ENCODE data around the gene BAHCC1. TPM values are rescaled to one million over a fixed set of nuclear protein-coding genes. Genes with fewer than 3 reads are reported as not detected.

The BAHCC1 gene
- polyA plus RNA-seq, 1 experiment: 3.1 TPM

DNA sequence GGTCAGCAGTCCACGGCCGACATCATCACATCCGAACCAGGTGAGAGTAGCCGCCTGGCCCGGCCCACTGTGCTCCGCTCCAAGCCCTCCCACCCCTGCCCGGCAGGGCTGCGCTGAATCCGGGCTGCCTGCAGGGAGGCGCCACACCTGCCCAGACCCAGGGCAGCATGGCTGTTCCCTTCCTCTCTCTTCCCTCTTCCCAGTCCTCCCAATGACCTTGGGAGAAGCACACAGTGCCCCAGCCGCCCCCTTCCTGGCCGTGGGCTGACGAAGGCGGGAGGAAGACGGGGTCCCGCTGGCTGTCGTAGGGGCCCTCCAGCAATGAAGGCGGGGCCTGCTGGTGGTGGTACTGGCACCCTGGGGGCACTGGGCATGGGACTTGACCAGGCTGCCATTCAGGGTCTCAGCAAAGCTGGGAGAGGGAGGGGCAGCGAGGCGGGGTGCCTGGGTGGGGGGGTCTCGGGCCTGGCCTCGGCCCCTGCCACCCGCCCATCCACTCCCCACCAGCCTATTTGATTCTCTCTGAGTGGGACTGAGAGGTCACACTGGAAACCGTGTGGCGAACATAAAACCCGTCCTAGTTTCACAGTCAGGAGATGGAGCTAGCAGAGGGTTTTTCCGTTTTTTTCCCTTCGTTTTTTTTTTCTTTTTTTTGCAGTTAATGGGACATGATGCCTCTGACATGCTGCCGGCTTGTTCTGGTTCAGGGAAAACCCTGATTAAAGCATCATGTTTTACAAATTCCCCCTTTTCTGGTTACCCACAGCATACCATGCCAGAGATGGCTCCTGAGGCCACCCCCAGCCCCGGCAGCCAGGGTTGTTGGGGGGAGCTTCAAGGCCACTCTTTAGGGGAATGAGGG, 50.6 kb downstream of the BAHCC1 start:
- TF ChIP-seq, protein P1, sequence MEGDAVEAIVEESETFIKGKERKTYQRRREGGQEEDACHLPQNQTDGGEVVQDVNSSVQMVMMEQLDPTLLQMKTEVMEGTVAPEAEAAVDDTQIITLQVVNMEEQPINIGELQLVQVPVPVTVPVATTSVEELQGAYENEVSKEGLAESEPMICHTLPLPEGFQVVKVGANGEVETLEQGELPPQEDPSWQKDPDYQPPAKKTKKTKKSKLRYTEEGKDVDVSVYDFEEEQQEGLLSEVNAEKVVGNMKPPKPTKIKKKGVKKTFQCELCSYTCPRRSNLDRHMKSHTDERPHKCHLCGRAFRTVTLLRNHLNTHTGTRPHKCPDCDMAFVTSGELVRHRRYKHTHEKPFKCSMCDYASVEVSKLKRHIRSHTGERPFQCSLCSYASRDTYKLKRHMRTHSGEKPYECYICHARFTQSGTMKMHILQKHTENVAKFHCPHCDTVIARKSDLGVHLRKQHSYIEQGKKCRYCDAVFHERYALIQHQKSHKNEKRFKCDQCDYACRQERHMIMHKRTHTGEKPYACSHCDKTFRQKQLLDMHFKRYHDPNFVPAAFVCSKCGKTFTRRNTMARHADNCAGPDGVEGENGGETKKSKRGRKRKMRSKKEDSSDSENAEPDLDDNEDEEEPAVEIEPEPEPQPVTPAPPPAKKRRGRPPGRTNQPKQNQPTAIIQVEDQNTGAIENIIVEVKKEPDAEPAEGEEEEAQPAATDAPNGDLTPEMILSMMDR (IDR thresholded peaks at IDR 0.05; ENCODE audit: insufficient read depth, low read depth, low read length): no peak
- ChIA-PET CTCF (no interaction called here), POLR2A (no interaction called here)
- Histone ChIP-seq H3K27me3 (ENCODE audit: control insufficient read depth, insufficient read depth, low read length) (no peaks in the 10 kb centered on the region), H3K4me3 (ENCODE audit: low read depth, low read length) (no peak overlapping the region), H3K36me3 (ENCODE audit: control insufficient read depth, insufficient read depth, low read length) (peaks cover 3% of the 10 kb centered on the region)
- no peak for DNase-seq (ENCODE audit: low read depth)

DNA sequence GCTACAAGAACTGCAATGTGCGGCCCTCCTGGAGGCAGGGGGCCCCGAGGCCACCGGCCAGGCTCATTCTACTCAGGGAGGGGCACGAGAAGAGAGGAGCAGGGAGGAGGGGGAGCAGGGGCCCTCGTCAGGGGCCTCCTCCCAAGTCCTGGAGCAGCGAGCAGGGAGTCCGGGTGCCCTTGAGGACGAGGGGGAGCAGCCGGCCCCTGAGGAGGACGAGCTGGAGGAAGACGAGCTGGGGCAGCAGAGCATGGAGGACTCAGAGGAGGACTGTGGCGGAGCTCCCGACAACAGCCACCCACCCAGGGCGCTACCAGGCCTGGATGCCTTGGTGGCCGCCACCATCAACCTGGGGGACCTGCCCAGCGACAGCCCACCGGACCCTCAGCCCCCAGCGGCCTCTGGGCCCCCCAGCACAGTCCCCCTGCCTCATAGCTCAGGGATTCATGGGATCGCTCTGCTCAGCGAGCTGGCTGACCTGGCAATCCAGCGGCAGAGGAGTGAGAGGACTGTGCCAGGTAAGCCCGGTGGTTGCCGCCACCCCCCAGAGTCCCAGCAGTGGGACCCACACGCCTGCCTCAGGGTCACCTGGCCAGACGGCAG, 52.2 kb downstream of the BAHCC1 start:
- Histone ChIP-seq H3K4me3 (ENCODE audit: low read depth, low read length) (no peak overlapping the region), H3K36me3 (ENCODE audit: control insufficient read depth, insufficient read depth, low read length) (peaks cover 3% of the 10 kb centered on the region), H3K27me3 (ENCODE audit: control insufficient read depth, insufficient read depth, low read length) (no peaks in the 10 kb centered on the region)
- TF ChIP-seq, protein P1 (IDR thresholded peaks at IDR 0.05; ENCODE audit: insufficient read depth, low read depth, low read length): no peak
- no peak for DNase-seq (ENCODE audit: low read depth)
- ChIA-PET CTCF (no interaction called here), POLR2A (no interaction called here)

DNA sequence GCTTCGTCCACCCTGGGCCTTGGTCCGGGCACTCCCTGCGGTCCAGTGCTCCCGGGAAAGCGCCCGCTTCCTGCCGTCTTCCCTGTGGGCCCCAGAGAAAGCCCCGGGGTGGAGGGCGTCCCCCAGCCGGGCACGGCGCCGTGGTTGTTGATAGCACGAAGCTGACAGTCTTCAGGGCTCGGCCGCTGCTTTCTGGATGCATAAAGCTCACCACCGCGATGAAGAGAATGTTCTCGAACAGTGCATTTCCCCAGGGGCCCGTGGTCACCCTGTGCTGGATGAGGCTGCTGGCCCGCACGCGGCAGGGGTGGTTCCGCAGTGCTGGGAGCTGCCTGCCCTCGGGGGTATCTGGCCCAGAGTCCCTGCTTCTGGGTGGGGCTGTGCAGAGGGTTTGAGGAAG, 53.2 kb downstream of the BAHCC1 start:
- no peaks in the 10 kb centered on the region for H3K27me3 ChIP-seq (ENCODE audit: control insufficient read depth, insufficient read depth, low read length)
- TF ChIP-seq, protein P1 (IDR thresholded peaks at IDR 0.05; ENCODE audit: insufficient read depth, low read depth, low read length): no peak
- H3K4me3 ChIP-seq (ENCODE audit: low read depth, low read length): no peak overlapping the region
- CTCF ChIA-PET: no interaction called here
- peaks cover 5% of the 10 kb centered on the region for H3K36me3 ChIP-seq (ENCODE audit: control insufficient read depth, insufficient read depth, low read length)
- DNase-seq (ENCODE audit: low read depth): no peak
- POLR2A ChIA-PET: no interaction called here

DNA sequence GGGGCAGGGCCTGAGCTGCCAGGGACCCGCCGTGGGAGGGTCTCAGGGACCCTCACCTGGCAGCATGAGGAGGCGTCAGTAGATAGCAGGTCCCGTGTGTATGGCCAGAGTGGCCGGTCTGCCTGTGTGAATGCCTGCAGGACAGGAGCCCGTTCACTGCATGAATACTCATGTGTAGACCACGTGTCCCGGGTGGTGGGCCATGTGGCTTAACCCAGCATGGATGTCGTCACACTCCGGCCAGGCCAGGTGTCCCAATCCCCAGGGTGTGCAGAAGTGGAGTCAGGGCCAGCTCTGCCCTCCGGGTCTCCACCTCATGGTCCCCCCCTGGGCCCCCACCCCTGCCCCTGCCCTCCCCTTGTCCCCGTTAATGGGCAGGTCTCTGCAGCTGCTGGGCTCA, 53.7 kb downstream of the BAHCC1 start:
- Histone ChIP-seq H3K4me3 (ENCODE audit: low read depth, low read length) (no peak overlapping the region), H3K36me3 (ENCODE audit: control insufficient read depth, insufficient read depth, low read length) (peaks cover 6% of the 10 kb centered on the region), H3K27me3 (ENCODE audit: control insufficient read depth, insufficient read depth, low read length) (no peaks in the 10 kb centered on the region)
- CTCF ChIA-PET: interaction anchor here (1.2 kb wide), 1 partner anchor 8 kb away, joined by 4 read pairs; no protein-coding TSS in a partner anchor
- TF ChIP-seq, protein P1 (IDR thresholded peaks at IDR 0.05; ENCODE audit: insufficient read depth, low read depth, low read length): no peak
- POLR2A ChIA-PET: no interaction called here
- no peak for DNase-seq (ENCODE audit: low read depth)

DNA sequence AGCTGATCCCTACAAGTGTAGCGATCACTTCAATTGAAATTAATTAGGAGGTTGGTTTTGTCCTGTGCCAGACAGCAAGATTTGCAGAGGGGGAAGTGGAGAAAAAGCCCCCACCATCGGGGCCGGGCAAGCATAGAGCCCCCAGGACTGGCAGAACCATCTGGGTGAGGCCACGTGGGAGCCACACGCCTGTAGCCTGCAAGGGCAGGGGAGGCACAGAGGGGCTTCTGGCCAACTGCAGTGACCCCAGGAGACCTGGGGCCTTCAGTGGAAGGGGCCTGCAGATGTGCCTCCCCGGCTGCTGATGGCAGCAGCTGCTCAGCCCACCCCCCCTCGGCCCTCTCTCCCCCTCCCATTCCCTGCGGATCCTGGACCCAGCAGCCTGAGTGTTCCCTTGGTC, 54.1 kb downstream of the BAHCC1 start:
- Histone ChIP-seq H3K27me3 (ENCODE audit: control insufficient read depth, insufficient read depth, low read length) (no peaks in the 10 kb centered on the region), H3K36me3 (ENCODE audit: control insufficient read depth, insufficient read depth, low read length) (peaks cover 6% of the 10 kb centered on the region), H3K4me3 (ENCODE audit: low read depth, low read length) (no peak overlapping the region)
- ChIA-PET CTCF (interaction anchor here (1.2 kb wide), 1 partner anchor 9 kb away, joined by 4 read pairs; no protein-coding TSS in a partner anchor), POLR2A (no interaction called here)
- DNase-seq (ENCODE audit: low read depth): no peak
- TF ChIP-seq, protein P1 (IDR thresholded peaks at IDR 0.05; ENCODE audit: insufficient read depth, low read depth, low read length): no peak

Data from BJ (cell line).